Heart right ventricle (tissue), 16 donors: ENCODE measurements around the gene KRT40. TPM values are rescaled to one million over a fixed set of nuclear protein-coding genes. Genes with fewer than 3 reads are reported as not detected.

Experiments used
- ATAC-seq, 8 donors: fragments of 200-7000 bp; cut with Tn5 transposase; one replicate each; pipeline ENCODE4 v1.9.1; 2020; ENCODE audit warnings: mild to moderate bottlenecking in 8 of 8, moderate library complexity in 8 of 8, moderate number of reproducible peaks in 1 of 8
- DNase-seq, 2 donors: peaks; one replicate each; pipeline ENCODE4 v3.0.0-alpha.2; 2020
- H3K27ac ChIP-seq, 10 donors: fragments of 200-600 bp; sonication (generic) in 2 of 10; one replicate each; pipeline versions ENCODE4 v1.5.0 to v1.8.0; 2020 to 2022; ENCODE audit warnings: mild to moderate bottlenecking in 3 of 10
- H3K27me3 ChIP-seq, 7 donors: fragments of 200-600 bp; one replicate each; pipeline ENCODE4 v1.8.0; 2021 to 2022; ENCODE audit warnings: mild to moderate bottlenecking in 2 of 7
- H3K36me3 ChIP-seq, 9 donors: fragments of 200-600 bp; sonication (generic) in 1 of 9; one replicate each; pipeline versions ENCODE4 v1.5.0 to v1.8.0; 2020 to 2022; ENCODE audit warnings: mild to moderate bottlenecking in 2 of 9
- H3K4me1 ChIP-seq, 9 donors: fragments of 200-600 bp; sonication (generic) in 1 of 9; one replicate each; pipeline versions ENCODE4 v1.5.0 to v1.8.0; 2020 to 2022; ENCODE audit warnings: mild to moderate bottlenecking in 4 of 9
- H3K4me3 ChIP-seq, 10 donors: fragments of 200-600 bp; sonication (generic) in 2 of 10; one replicate each; pipeline versions ENCODE4 v1.5.0 to v1.8.0; 2020 to 2022; ENCODE audit warnings: mild to moderate bottlenecking in 7 of 10, moderate library complexity in 2 of 10
- H3K9me3 ChIP-seq, 11 donors: fragments of 200-600 bp in 10 of 11; sonication (generic) in 2 of 11; one replicate each; pipeline versions ENCODE4 v1.5.0 to v1.8.0; 2013 to 2022; ENCODE audit warnings: mild to moderate bottlenecking in 2 of 11, control low read depth in 1 of 11, moderate library complexity in 1 of 11
- WGBS, 2 donors: extraction: QIAGEN DNeasy Blood & Tissue Kit; methylation state at CpG; one replicate each; pipeline ENCODE4 v1.1.7; 2013; ENCODE audit warnings: inconsistent platforms in 1 of 2; 5-methylcytosine and 5-hydroxymethylcytosine counted together
- intact Hi-C, 10 donors: fragments of 100-400 bp; cut with DNase I; formaldehyde crosslinking; loops; one replicate each; pipeline versions ENCODE4 v1.11.1 to v1.14.2; 2022
- polyA plus RNA-seq, 2 donors: library from polyadenylated mRNA; stranded (reverse); fragments of 200-250 nt; gene quantifications; one replicate each; pipeline ENCODE4 v1.2.3, GENCODE V29; 2013
- total RNA-seq, 10 donors: library from RNA; stranded (reverse); fragmentation: NEBNext Ultra II Directional in 3 of 10; extraction: Animal tissue kit (Norgen Biotek cat#: 25700) in 3 of 10; gene quantifications; one replicate each; pipeline versions ENCODE4 v1.2.1 to v1.2.4, GENCODE V29; 2021 to 2023
- TF ChIP-seq, protein P1 (sequence below), 9 donors: fragments of 200-600 bp; sonication (generic) in 2 of 9; IDR thresholded peaks; one replicate each; pipeline versions ENCODE4 v1.5.0 to v1.8.0; 2021 to 2022; ENCODE audit warnings: antibody characterized with exemption in 9 of 9, mild to moderate bottlenecking in 5 of 9, moderate library complexity in 1 of 9
- donor health status: Arrhythmogenic right ventricular cardiomyopathy.
- donor health status: ischemic (EF 13 %, LVEDD 7.1; RV severe dilation, severe dysfunction).
- donor health status: healthy with polysubstance abuse.
- donor health status: DM: no; HTN: yes; CAD: no.
- donor health status: DM: no; HTN: no; CAD: no.
- donor health status: ischemic (EF 25% LVEDD 6.9; RV normal size, moderate dysfunction).
- donor health status: ischemic (EF 25% LVEDD 5.7; RV mildly dilated, moderate dysfunction).
- donor health status: healthy.
- donor health status: DM: yes; HTN: yes; CAD: no.
- donor health status: Ischemic cardiomyopathy.
- donor health status: ischemic (EF 35%, LVEDD 5.7; RV mildly dilated, moderate dysfunction).
- donor health status: nonischemic (EF 11% LVEDD 7.7; RV severe dilation, severe dysfunction).
- donor health status: DM: yes; HTN: yes; CAD: no.
- donor health status: PGD.
- donor health status: ischemic (EF 29% LVEDD 5.4; RV normal size, mild dysfunction).
- donor health status: nonischemic (EF 23%, LVEDD 6.1; RV moderate dilation, normal function).

The KRT40 gene
- total and polyA plus RNA-seq, 12 donors = not detected

GRCh38 chr17:41020336-41020735, 36.2 kb upstream of the KRT40 start:
- Histone ChIP-seq H3K4me3 (no peak overlapping the region), H3K9me3 (peaks cover 0 to 10% (median 0%) of the 10 kb centered on the region in 11 donors), H3K27me3 (peaks cover 0 to 7% (median 0%) of the 10 kb centered on the region in 7 donors), H3K4me1 (no peaks in the 10 kb centered on the region), H3K36me3 (no peaks in the 10 kb centered on the region), H3K27ac (no peak overlapping the region)
- intact Hi-C loops = no loop called here
- no peak for ATAC-seq
- DNase-seq = no peak
- TF ChIP-seq, protein P1, sequence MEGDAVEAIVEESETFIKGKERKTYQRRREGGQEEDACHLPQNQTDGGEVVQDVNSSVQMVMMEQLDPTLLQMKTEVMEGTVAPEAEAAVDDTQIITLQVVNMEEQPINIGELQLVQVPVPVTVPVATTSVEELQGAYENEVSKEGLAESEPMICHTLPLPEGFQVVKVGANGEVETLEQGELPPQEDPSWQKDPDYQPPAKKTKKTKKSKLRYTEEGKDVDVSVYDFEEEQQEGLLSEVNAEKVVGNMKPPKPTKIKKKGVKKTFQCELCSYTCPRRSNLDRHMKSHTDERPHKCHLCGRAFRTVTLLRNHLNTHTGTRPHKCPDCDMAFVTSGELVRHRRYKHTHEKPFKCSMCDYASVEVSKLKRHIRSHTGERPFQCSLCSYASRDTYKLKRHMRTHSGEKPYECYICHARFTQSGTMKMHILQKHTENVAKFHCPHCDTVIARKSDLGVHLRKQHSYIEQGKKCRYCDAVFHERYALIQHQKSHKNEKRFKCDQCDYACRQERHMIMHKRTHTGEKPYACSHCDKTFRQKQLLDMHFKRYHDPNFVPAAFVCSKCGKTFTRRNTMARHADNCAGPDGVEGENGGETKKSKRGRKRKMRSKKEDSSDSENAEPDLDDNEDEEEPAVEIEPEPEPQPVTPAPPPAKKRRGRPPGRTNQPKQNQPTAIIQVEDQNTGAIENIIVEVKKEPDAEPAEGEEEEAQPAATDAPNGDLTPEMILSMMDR (IDR thresholded peaks at IDR 0.05) = no peak

DNA sequence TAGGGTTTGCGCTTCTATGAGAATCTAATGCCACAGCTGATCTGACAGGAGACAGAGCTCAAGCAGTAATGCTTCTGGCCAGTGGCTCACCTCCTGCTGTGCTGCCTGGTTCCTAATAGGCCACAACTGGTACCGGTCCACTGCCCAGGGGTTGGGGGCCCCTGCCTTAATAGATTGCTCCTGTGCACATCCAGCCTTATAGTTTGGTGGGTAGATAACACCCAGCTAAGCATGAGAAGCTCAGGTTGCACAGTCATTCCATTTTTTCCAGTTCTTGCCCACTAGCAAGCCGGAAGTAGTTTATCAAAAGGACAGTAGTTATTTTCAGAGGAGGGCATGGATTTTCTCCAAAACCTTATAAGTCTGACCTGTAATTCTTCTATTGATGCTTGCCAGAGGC, 35.3 kb upstream of the KRT40 start:
- Histone ChIP-seq H3K9me3 (peaks cover 0 to 10% (median 0%) of the 10 kb centered on the region in 11 donors), H3K4me1 (no peaks in the 10 kb centered on the region), H3K27ac (no peak overlapping the region), H3K36me3 (no peaks in the 10 kb centered on the region), H3K4me3 (no peak overlapping the region), H3K27me3 (peaks cover 0 to 7% (median 0%) of the 10 kb centered on the region in 7 donors)
- ATAC-seq = no peak
- WGBS, 2 donors = 94 to 95% methylated on average over 3 of the region's 3 CpGs
- TF ChIP-seq, protein P1 (IDR thresholded peaks at IDR 0.05) = no peak
- no peak for DNase-seq
- intact Hi-C loops = no loop called here

DNA sequence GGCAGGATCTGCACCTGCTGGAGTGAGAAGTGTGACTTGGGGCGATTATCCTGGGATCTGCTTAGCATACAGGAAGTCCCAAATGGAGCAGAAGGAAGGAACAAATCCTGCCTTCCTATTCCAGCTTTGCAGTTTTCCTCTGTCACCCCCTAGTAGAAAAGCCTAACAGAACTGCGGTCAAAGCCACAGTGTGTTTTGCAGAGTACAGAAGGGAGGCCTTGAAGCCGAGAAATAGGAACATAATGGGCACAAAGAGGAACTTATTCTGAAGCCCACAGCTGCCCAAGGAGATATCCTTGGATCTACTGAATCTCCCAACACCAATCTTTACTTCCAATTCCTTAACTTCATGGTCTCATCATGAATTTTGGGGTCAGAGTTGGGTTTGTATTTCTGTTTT, 34.4 kb upstream of the KRT40 start:
- TF ChIP-seq, protein P1 (IDR thresholded peaks at IDR 0.05) = no peak
- H3K36me3 ChIP-seq = no peaks in the 10 kb centered on the region
- peaks cover 0 to 2% (median 0%) of the 10 kb centered on the region in 9 donors for H3K4me1 ChIP-seq
- no peak overlapping the region for H3K4me3 ChIP-seq
- DNase-seq = no peak
- H3K9me3 ChIP-seq = peaks cover 0 to 10% (median 0%) of the 10 kb centered on the region in 11 donors
- WGBS, 2 donors = 72 to 73% methylated on average over 3 of the region's 3 CpGs
- H3K27me3 ChIP-seq = peaks cover 0 to 7% (median 0%) of the 10 kb centered on the region in 7 donors
- no peak for ATAC-seq
- H3K27ac ChIP-seq = no peak overlapping the region
- intact Hi-C loops = no loop called here

DNA sequence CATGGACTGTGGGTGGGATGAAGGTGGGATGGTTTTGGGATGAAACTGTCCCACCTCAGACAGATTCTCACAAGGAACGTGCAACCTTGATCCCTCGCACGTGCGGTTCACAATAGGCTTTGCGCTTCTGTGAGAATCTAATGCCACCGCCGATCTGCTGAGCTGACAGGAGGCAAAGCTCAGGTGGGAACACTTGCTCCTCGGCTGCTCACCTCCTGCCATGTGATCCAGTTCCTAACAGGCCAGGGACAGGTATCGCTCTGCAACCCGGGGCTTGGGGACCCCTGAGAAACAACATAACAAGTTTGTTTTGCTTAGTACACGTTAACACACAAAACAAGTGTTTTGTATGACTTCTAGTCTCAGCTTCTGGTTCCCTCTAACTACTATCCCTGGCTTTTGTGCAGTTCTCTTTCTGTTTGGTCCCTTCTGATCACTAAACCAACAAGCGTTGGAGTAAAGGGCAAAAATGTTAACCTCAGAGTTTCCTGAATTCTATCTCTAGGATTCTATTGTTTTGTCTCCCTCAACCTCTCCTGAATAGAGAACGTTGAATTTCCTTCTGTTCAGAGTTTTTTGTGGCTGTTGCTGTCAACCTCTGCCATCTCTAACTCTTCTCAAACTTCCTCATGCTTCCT, 32.6 kb upstream of the KRT40 start:
- DNase-seq (no peak), ATAC-seq (no peak)
- Histone ChIP-seq H3K4me1 (peaks cover 0 to 5% (median 0%) of the 10 kb centered on the region in 9 donors), H3K9me3 (peaks cover 0 to 8% (median 0%) of the 10 kb centered on the region in 11 donors), H3K27me3 (peaks cover 0 to 7% (median 0%) of the 10 kb centered on the region in 7 donors), H3K27ac (no peak overlapping the region), H3K36me3 (no peaks in the 10 kb centered on the region), H3K4me3 (no peak overlapping the region)
- TF ChIP-seq, protein P1 (IDR thresholded peaks at IDR 0.05) = no peak
- intact Hi-C loops = no loop called here
- WGBS, 2 donors = 78 to 83% methylated on average over 13 of the region's 13 CpGs
